ENCODE data around the gene ENO3.

Gene ENO3

GRCh38 chr17:4949321-4950074, 1.4 kb upstream of the ENO3 start:
- DNase-seq (ENCODE audit: low read depth): peak; percentile 42
- peak overlapping the region; percentile 99 for H3K4me3 ChIP-seq (ENCODE audit: low read depth, low read length)

GRCh38 chr17:4950075-4950745, 709 bp upstream of the ENO3 start:
- DNase-seq (ENCODE audit: low read depth): no peak
- TF ChIP-seq, protein P1, sequence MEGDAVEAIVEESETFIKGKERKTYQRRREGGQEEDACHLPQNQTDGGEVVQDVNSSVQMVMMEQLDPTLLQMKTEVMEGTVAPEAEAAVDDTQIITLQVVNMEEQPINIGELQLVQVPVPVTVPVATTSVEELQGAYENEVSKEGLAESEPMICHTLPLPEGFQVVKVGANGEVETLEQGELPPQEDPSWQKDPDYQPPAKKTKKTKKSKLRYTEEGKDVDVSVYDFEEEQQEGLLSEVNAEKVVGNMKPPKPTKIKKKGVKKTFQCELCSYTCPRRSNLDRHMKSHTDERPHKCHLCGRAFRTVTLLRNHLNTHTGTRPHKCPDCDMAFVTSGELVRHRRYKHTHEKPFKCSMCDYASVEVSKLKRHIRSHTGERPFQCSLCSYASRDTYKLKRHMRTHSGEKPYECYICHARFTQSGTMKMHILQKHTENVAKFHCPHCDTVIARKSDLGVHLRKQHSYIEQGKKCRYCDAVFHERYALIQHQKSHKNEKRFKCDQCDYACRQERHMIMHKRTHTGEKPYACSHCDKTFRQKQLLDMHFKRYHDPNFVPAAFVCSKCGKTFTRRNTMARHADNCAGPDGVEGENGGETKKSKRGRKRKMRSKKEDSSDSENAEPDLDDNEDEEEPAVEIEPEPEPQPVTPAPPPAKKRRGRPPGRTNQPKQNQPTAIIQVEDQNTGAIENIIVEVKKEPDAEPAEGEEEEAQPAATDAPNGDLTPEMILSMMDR (IDR thresholded peaks at IDR 0.05; ENCODE audit: control insufficient read depth, extremely low read depth, insufficient read depth): no peak

More at GRCh38 chr17:4949321-4950074, 1.4 kb upstream of the ENO3 start:
- TF ChIP-seq, protein P1 (IDR thresholded peaks at IDR 0.05; ENCODE audit: control insufficient read depth, extremely low read depth, insufficient read depth): no peak

GRCh38 chr17:4951486-4951885, 567 bp downstream of the ENO3 start:
- TF ChIP-seq, protein P1 (IDR thresholded peaks at IDR 0.05; ENCODE audit: control insufficient read depth, extremely low read depth, insufficient read depth): no peak
- no peak overlapping the region for H3K4me3 ChIP-seq (ENCODE audit: low read depth, low read length)

More at GRCh38 chr17:4950075-4950745, 709 bp upstream of the ENO3 start:
- peak overlapping the region; percentile 99 for H3K4me3 ChIP-seq (ENCODE audit: low read depth, low read length)

GRCh38 chr17:4953451-4953961, 2.6 kb downstream of the ENO3 start:
- no peak overlapping the region for H3K4me3 ChIP-seq (ENCODE audit: low read depth, low read length)
- no peak for DNase-seq (ENCODE audit: low read depth)
- TF ChIP-seq, protein P1 (IDR thresholded peaks at IDR 0.05; ENCODE audit: control insufficient read depth, extremely low read depth, insufficient read depth): no peak

More at GRCh38 chr17:4951486-4951885, 567 bp downstream of the ENO3 start:
- no peak for DNase-seq (ENCODE audit: low read depth)

GRCh38 chr17:4955091-4955490, 4.2 kb downstream of the ENO3 start:
- H3K4me3 ChIP-seq (ENCODE audit: low read depth, low read length): no peak overlapping the region
- TF ChIP-seq, protein P1 (IDR thresholded peaks at IDR 0.05; ENCODE audit: control insufficient read depth, extremely low read depth, insufficient read depth): no peak
- DNase-seq (ENCODE audit: low read depth): no peak

DNA sequence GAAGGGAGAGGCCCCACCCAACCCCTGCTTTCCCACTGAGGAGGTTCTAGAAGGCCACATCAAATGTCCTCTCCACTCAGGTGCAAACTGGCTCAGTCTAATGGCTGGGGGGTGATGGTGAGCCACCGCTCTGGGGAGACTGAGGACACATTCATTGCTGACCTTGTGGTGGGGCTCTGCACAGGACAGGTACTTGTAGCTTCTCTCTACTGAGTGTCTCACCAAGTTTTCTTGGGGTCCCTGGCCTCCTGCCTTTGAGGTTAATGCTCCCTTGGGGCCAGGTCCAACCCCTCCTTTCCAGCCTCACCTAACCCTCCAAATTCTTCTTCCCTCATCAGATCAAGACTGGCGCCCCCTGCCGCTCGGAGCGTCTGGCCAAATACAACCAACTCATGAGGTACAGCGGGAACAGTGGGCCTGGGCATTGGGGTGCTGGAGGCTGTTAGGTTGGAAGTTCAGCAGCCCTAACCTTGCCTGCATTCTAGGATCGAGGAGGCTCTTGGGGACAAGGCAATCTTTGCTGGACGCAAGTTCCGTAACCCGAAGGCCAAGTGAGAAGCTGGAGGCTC, 5.7 kb downstream of the ENO3 start:
- TF ChIP-seq, protein P1 (IDR thresholded peaks at IDR 0.05; ENCODE audit: control insufficient read depth, extremely low read depth, insufficient read depth): no peak
- no peak for DNase-seq (ENCODE audit: low read depth)
- H3K4me3 ChIP-seq (ENCODE audit: low read depth, low read length): no peak overlapping the region

All from LNCaP clone FGC (cell line).